ENCODE results near the gene GPX7.

The GPX7 gene

GRCh38 chr1:52592637-52593323, 9.4 kb upstream of the GPX7 start:
- TF ChIP-seq ZNF8 (CRISPR knock-in tag; IDR thresholded peaks at IDR 0.05) (no peak), CSRNP3 (CRISPR knock-in tag; IDR thresholded peaks at IDR 0.05) (no peak), TOX (CRISPR knock-in tag; IDR thresholded peaks at IDR 0.05; ENCODE audit: borderline replicate concordance) (no peak), PATZ1 (CRISPR knock-in tag; IDR thresholded peaks at IDR 0.05; ENCODE audit: borderline replicate concordance) (no peak), CREB5 (CRISPR knock-in tag; IDR thresholded peaks at IDR 0.05; ENCODE audit: low read depth) (no peak), ISL1 (CRISPR knock-in tag; IDR thresholded peaks at IDR 0.05) (no peak)
- no peak for ATAC-seq

- TF ChIP-seq ESRRG (CRISPR knock-in tag; IDR thresholded peaks at IDR 0.05) (no peak), CREB5 (CRISPR knock-in tag; IDR thresholded peaks at IDR 0.05; ENCODE audit: low read depth) (no peak), TSHZ2 (CRISPR knock-in tag; IDR thresholded peaks at IDR 0.05) (no peak), ARNTL (CRISPR knock-in tag; IDR thresholded peaks at IDR 0.05; ENCODE audit: borderline replicate concordance, low read depth) (no peak), BACH2 (CRISPR knock-in tag; IDR thresholded peaks at IDR 0.05; ENCODE audit: borderline replicate concordance) (no peak), PATZ1 (CRISPR knock-in tag; IDR thresholded peaks at IDR 0.05; ENCODE audit: borderline replicate concordance) (no peak), TCF4 (CRISPR knock-in tag; IDR thresholded peaks at IDR 0.05; ENCODE audit: borderline replicate concordance) (no peak), ISL1 (CRISPR knock-in tag; IDR thresholded peaks at IDR 0.05) (no peak), POU6F1 (CRISPR knock-in tag; IDR thresholded peaks at IDR 0.05; ENCODE audit: borderline replicate concordance, low read depth) (no peak), CSRNP3 (CRISPR knock-in tag; IDR thresholded peaks at IDR 0.05) (no peak), ZNF565 (CRISPR knock-in tag; conservative IDR thresholded peaks at IDR 0.05; ENCODE audit: low read depth) (no peak), CSDC2 (CRISPR knock-in tag; IDR thresholded peaks at IDR 0.05) (no peak), ZNF70 (CRISPR knock-in tag; IDR thresholded peaks at IDR 0.05) (no peak), TOX (CRISPR knock-in tag; IDR thresholded peaks at IDR 0.05; ENCODE audit: borderline replicate concordance) (no peak), SNAI2 (CRISPR knock-in tag; IDR thresholded peaks at IDR 0.05) (no peak), PPARA (CRISPR knock-in tag; IDR thresholded peaks at IDR 0.05; ENCODE audit: borderline replicate concordance) (no peak), RARB (CRISPR knock-in tag; IDR thresholded peaks at IDR 0.05) (no peak), GLIS3 (CRISPR knock-in tag; IDR thresholded peaks at IDR 0.05) (no peak)
- no peak for ATAC-seq
Observed at GRCh38 chr1:52593495-52593894, 8.7 kb upstream of the GPX7 start.
